Endothelial cell of umbilical vein (primary cell): ENCODE measurements around the gene IGFL4. TPM values are rescaled to one million over a fixed set of nuclear protein-coding genes. Genes with fewer than 3 reads are reported as not detected.
A peak's percentile ranks its signal among the peaks of the same experiment; 100 is the strongest.

ENCODE experiments used
- BruUV-seq: library from RNA; stranded (reverse); fragments of 400-500 nt; replicated peaks from 2 replicates; lab custom pipeline; 2021; lab: Mats Ljungman, UMichigan
- CTCF ChIA-PET: fragments of 300-600, 350-600 bp; sonication (Branson Sonifier 250); formaldehyde crosslinking; loops from one replicate; lab custom pipeline; 2021; ENCODE audit warnings: antibody characterized with exemption, inconsistent platforms; lab: Charles Lee
- POLR2A ChIA-PET: fragments of 300-600, 350-600 bp; sonication (Branson Sonifier 250); formaldehyde crosslinking; loops from one replicate; lab custom pipeline; 2021; ENCODE audit warnings: antibody characterized with exemption, inconsistent platforms; lab: Charles Lee
- DNase-seq: peaks from one replicate; pipeline ENCODE4 v3.0.0-alpha.2; 2011; ENCODE audit warnings: low read depth, low spot score
- FAIRE-seq: peaks from 2 replicates; lab custom pipeline; 2011; peaks lifted over from hg19 to GRCh38; lab: Jason Lieb, UNC
- H2AFZ ChIP-seq: 2 replicates; pipeline ENCODE4 v1.6.0; 2012; ENCODE audit warnings: low read depth, low read length, control low read depth, inconsistent platforms
- H3K27ac ChIP-seq: 2 replicates; pipeline ENCODE4 v1.5.1; 2011; ENCODE audit warnings: low read depth, mild to moderate bottlenecking, control low read depth, low read length, moderate library complexity; ENCODE audit not compliant: insufficient read depth
- H3K27me3 ChIP-seq, 2 experiments: 2 replicates each; pipeline versions ENCODE4 v1.6.0 to v1.6.1; 2011; ENCODE audit warnings: low read length in 2 of 2, mixed read lengths in 1 of 2; ENCODE audit not compliant: control insufficient read depth in 2 of 2, insufficient read depth in 2 of 2
- H3K36me3 ChIP-seq, 2 experiments: 2 replicates in 1 of 2; 3 replicates in 1 of 2; pipeline ENCODE4 v1.5.1; 2011; ENCODE audit warnings: low read length in 2 of 2, mild to moderate bottlenecking in 1 of 2, moderate library complexity in 1 of 2; ENCODE audit not compliant: control insufficient read depth in 2 of 2, insufficient read depth in 2 of 2; ENCODE audit errors: extremely low read depth in 1 of 2
- H3K4me1 ChIP-seq: 3 replicates; pipeline ENCODE4 v1.5.1; 2011; ENCODE audit warnings: mild to moderate bottlenecking, low read length; ENCODE audit not compliant: control insufficient read depth, insufficient read depth; ENCODE audit errors: extremely low read depth
- H3K4me2 ChIP-seq: 2 replicates; pipeline ENCODE4 v1.6.1; 2011; ENCODE audit warnings: low read length, control low read depth, mixed read lengths; ENCODE audit not compliant: insufficient read depth
- H3K4me3 ChIP-seq, 3 experiments: fragments of 200-600 bp in 1 of 3; sonication (generic), shearing (Covaris generic) in 1 of 3; replicated peaks in 1 of 3; 2 replicates each; pipeline ENCODE4 v1.5.1; 2011 to 2016; ENCODE audit warnings: control low read depth in 3 of 3, low read length in 3 of 3, mild to moderate bottlenecking in 2 of 3, inconsistent platforms in 1 of 3, low read depth in 1 of 3, moderate library complexity in 1 of 3; ENCODE audit not compliant: insufficient read depth in 1 of 3
- H3K79me2 ChIP-seq: 2 replicates; pipeline ENCODE4 v1.6.0; 2012; ENCODE audit warnings: low read length, inconsistent platforms; ENCODE audit not compliant: control insufficient read depth, insufficient read depth
- H3K9ac ChIP-seq: replicated peaks from 2 replicates; pipeline ENCODE3; 2011; ENCODE audit warnings: low read length, control low read depth; ENCODE audit not compliant: insufficient read depth; ENCODE audit errors: extremely low read depth
- H3K9me1 ChIP-seq: replicated peaks from 3 replicates; pipeline ENCODE4 v1.6.0; 2011; ENCODE audit warnings: mild to moderate bottlenecking, low read length; ENCODE audit not compliant: control insufficient read depth, insufficient read depth; ENCODE audit errors: extremely low read depth
- H3K9me3 ChIP-seq: replicated peaks from 2 replicates; pipeline ENCODE4 v1.5.1; 2012; ENCODE audit warnings: low read length, inconsistent platforms; ENCODE audit not compliant: control insufficient read depth, insufficient read depth
- H4K20me1 ChIP-seq: replicated peaks from 2 replicates; pipeline ENCODE3; 2011; ENCODE audit warnings: mild to moderate bottlenecking, low read length; ENCODE audit not compliant: control insufficient read depth, insufficient read depth; ENCODE audit errors: extremely low read depth
- JUN ChIP-seq: IDR thresholded peaks from 2 replicates; pipeline ENCODE4 v1.6.1; 2011; ENCODE audit warnings: borderline replicate concordance, low read depth; ENCODE audit not compliant: insufficient read length, insufficient read depth
- dilution Hi-C: fragments of 300-500 bp; cut with MboI; formaldehyde crosslinking; loops from one replicate; pipeline ENCODE4 v1.15.0; 2019; ENCODE audit warnings: low sequenced_read_pairs; ENCODE audit not compliant: extremely low pct_ligation_motif_present
- intact Hi-C: fragments of 100-400 bp; cut with micrococcal nuclease; formaldehyde crosslinking; loops from one replicate; pipeline ENCODE4 v1.10.0; 2022
- polyA plus RNA-seq, 4 experiments: library from polyadenylated mRNA; depleted of rRNA in 3 of 4; stranded (reverse) in 3 of 4; unstranded in 1 of 4; fragments of >200 nt; gene quantifications; 2 replicates each; pipeline versions ENCODE4 v1.2.1 to v1.2.3, GENCODE V29; 2011 to 2012; ENCODE audit warnings: missing spikeins in 1 of 4
- total RNA-seq: library from RNA; stranded (reverse); gene quantifications from 2 replicates; pipeline ENCODE4 v1.2.3, GENCODE V29; 2021
- TF ChIP-seq, protein P1 (sequence below), 2 donors: IDR thresholded peaks; 1 replicate in 1 of 2; 2 replicates in 1 of 2; pipeline ENCODE4 v1.5.1; 2011; ENCODE audit warnings: low read length in 2 of 2, mild to moderate bottlenecking in 2 of 2, moderate library complexity in 2 of 2, control low read depth in 1 of 2, inconsistent platforms in 1 of 2, low read depth in 1 of 2; ENCODE audit not compliant: insufficient read depth in 1 of 2; ENCODE audit errors: extremely low read depth in 1 of 2
- TF ChIP-seq, protein P2 (sequence below): IDR thresholded peaks from 2 replicates; pipeline ENCODE4 v1.6.1; 2011; ENCODE audit not compliant: insufficient read depth, insufficient read length

IGFL4 gene
- total and polyA plus RNA-seq, 2 donors (not counting 3 experiments of a cell fraction or from before 2014, with no cell fraction given): not detected

DNA sequence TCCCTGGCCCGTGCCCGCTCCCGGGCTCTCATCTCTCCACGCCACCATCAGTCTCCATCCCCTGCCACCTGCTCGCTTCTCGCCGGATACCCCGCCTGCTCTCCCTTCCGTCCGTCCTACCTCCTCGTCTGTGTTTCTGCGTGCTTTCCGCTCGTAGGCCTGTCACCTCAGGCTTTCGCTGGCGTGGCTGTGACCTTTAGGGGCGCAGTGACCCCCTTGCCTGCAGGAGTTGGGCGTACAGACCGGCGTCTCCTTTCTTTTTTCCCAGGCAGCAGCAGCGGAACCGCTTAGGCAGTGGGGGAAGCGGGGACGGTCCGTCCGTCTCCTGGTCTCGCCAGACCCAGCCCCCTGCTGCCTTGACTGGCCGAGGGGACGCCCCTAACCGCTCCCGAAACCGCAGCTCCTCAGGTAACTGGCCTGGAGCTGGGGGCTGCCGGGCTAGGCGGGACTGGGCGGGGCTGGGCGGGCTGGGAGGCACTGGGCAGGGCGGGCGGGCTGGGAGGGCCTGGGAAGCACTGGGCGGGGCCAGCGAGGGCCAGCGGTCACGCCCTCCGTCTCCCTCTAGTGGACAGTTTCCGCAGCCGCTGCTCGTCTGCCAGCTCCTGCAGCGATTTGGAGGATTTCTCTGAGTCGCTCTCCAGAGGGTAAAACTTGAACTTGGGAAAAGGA is 24.2 kb downstream of the IGFL4 start:
- H3K36me3 ChIP-seq: peaks cover 0 to 5% of the 10 kb centered on the region in 2 experiments
- no peaks in the 10 kb centered on the region for H3K9me1 ChIP-seq
- H3K4me3 ChIP-seq: peak overlapping the region; percentile 47 to 69 (median 59)
- H4K20me1 ChIP-seq: no peaks in the 10 kb centered on the region
- POLR2A ChIA-PET: no interaction called here
- H3K79me2 ChIP-seq: no peaks in the 10 kb centered on the region
- peak overlapping the region; percentile 95 for H3K4me2 ChIP-seq
- no peak overlapping the region for H3K27ac ChIP-seq
- peaks cover 11% of the 10 kb centered on the region for H3K4me1 ChIP-seq
- no peak overlapping the region for H3K9ac ChIP-seq
- peak; percentile 76 for DNase-seq
- dilution Hi-C loops (no loop called here), intact Hi-C loops (loop anchor here (2.0 to 5.0 kb wide), 2 partner anchors 89 to 102 kb away; partner anchors contain the start of gene NANOS2)
- BruUV-seq: no TSS peak
- FAIRE-seq: peak; percentile 58
- CTCF ChIA-PET: interaction anchor here (0.6 to 3.0 kb wide), 27 partner anchors 11 to 248 kb away, joined by 3 to 52 read pairs (median 4); partner anchors contain the start of genes CCDC61, MYPOP, NOVA2 and SYMPK
- no peak for TF ChIP-seq JUN
- TF ChIP-seq, protein P1, sequence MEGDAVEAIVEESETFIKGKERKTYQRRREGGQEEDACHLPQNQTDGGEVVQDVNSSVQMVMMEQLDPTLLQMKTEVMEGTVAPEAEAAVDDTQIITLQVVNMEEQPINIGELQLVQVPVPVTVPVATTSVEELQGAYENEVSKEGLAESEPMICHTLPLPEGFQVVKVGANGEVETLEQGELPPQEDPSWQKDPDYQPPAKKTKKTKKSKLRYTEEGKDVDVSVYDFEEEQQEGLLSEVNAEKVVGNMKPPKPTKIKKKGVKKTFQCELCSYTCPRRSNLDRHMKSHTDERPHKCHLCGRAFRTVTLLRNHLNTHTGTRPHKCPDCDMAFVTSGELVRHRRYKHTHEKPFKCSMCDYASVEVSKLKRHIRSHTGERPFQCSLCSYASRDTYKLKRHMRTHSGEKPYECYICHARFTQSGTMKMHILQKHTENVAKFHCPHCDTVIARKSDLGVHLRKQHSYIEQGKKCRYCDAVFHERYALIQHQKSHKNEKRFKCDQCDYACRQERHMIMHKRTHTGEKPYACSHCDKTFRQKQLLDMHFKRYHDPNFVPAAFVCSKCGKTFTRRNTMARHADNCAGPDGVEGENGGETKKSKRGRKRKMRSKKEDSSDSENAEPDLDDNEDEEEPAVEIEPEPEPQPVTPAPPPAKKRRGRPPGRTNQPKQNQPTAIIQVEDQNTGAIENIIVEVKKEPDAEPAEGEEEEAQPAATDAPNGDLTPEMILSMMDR (IDR thresholded peaks at IDR 0.05; ENCODE audit: extremely low read depth in 1 of 2, insufficient read depth in 1 of 2, low read depth in 1 of 2, low read length in 2 of 2): peak; percentile 56 to 86
- TF ChIP-seq, protein P2, sequence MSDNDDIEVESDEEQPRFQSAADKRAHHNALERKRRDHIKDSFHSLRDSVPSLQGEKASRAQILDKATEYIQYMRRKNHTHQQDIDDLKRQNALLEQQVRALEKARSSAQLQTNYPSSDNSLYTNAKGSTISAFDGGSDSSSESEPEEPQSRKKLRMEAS: no peak
- H3K9me3 ChIP-seq: no peaks in the 10 kb centered on the region
- peaks cover 4 to 8% of the 10 kb centered on the region in 2 experiments for H3K27me3 ChIP-seq
- peak overlapping the region; percentile 93 for H2AFZ ChIP-seq
